KOPT-K1 (cell line): ENCODE data around the gene MZF1.

Experiments
- H3K27ac ChIP-seq: fragments of 200-600 bp; sonication (generic); 2 replicates; pipeline ENCODE4 v1.5.1; 2016; ENCODE audit warnings: antibody characterized with exemption, mild to moderate bottlenecking, low read depth, low read length; ENCODE audit not compliant: poor library complexity, severe bottlenecking
- H3K36me3 ChIP-seq: fragments of 200-600 bp; sonication (generic); 2 replicates; pipeline ENCODE4 v1.5.1; 2017; ENCODE audit warnings: antibody characterized with exemption, mild to moderate bottlenecking, low read length, moderate library complexity; ENCODE audit not compliant: insufficient read depth
- H3K9me3 ChIP-seq: fragments of 200-600 bp; sonication (generic); 2 replicates; pipeline ENCODE4 v1.5.1; 2017; ENCODE audit warnings: antibody characterized with exemption, low read length, mild to moderate bottlenecking; ENCODE audit not compliant: insufficient read depth, poor library complexity, severe bottlenecking

The MZF1 gene

DNA sequence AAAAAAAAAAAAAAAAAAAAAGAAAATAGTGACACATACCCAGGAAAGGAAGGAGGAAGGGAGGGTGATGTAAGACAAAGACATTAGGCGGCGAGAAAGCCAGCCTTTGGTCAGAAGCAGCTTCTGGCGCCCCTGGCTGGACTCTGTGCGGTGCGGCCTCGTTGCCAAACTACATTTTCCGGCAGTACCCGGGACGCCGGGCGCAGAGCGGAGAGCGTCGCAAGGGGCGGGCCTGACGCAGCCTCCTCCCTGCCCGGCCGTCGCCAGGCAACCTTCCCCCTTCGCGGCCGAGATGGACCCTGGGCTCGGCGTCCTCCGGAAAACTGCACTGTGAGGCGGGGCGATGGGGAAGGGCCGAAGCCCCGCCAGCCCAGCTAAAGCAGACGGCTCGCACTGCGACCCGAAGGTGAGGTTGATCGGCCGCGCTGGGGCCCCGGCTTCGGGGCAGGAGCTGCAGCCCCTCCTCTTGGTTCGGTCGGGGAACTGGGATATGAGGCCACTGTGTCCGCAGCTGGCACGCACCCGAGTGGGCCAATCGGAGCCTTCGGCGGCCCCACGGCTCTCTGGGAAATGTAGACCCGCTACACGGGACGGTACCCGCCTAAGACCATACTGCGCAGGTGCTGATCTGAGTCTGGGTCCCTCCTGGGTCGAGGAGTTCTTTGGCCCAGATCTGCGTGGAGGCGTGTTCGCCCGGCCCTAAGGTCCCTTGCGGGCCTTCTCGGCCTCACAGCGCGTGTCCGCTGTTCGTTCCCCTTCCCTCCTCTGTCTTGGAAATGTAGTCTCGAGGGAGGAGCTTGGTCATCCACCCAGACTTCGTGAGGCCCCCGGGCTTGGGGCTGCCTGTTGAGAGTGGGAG is 2.3 kb upstream of the MZF1 start:
- peaks cover 13% of the 10 kb centered on the region for H3K36me3 ChIP-seq
- H3K27ac ChIP-seq, result peak overlapping the region; percentile 73
- no peaks in the 10 kb centered on the region for H3K9me3 ChIP-seq

GRCh38 chr19:58573658-58574164 is 576 bp upstream of the MZF1 start:
- no peaks in the 10 kb centered on the region for H3K9me3 ChIP-seq
- peak overlapping the region; percentile 94 for H3K27ac ChIP-seq
- peaks cover 29% of the 10 kb centered on the region for H3K36me3 ChIP-seq

GRCh38 chr19:58572026-58572817 is 913 bp downstream of the MZF1 start:
- Histone ChIP-seq H3K9me3 (no peaks in the 10 kb centered on the region), H3K36me3 (peaks cover 33% of the 10 kb centered on the region), H3K27ac (peak overlapping the region; percentile 94)

- Histone ChIP-seq H3K36me3 (peaks cover 40% of the 10 kb centered on the region), H3K27ac (no peak overlapping the region), H3K9me3 (no peaks in the 10 kb centered on the region)
These were observed 1.6 kb downstream of the MZF1 start for GRCh38 chr19:58571575-58571947.

DNA sequence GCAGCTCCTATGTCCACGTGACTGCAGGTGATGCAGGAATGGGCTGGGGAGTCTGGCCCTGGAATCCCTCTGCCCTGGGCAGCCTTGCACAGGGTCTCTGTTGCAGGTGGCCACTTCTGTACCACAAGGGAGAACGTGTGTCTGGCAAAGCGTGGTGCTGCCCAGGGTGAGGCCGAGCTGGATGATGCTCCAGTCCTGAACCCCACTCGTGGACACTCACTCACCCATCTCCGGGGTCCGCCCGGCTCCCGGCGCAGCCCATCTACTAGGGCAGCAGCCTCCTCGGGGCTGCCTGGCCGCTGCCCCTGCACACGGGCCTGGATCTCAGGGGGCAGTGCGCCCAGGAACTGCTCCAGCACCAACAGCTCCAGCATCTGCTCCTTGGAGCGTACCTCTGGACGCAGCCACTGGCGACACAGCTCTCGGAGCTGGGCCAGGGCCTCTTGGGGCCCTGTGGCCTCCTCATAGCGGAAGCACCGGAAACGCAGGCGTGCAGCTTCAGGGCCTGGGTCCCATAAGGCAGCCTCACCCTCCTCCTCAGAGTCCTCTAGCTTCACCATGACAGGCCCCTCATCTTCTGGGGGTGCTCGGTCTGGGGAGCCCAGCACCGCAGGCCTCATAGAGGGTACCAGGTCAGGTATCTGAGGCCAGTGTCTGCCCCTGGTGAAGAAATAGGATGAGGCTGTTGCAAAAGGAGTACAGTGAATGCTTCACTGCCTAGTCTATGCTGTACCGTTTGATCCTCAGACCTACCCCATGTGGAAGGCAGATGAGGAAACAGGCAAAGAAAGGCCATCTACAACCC is 2.2 kb downstream of the MZF1 start:
- Histone ChIP-seq H3K9me3 (no peaks in the 10 kb centered on the region), H3K27ac (no peak overlapping the region), H3K36me3 (peaks cover 44% of the 10 kb centered on the region)

DNA sequence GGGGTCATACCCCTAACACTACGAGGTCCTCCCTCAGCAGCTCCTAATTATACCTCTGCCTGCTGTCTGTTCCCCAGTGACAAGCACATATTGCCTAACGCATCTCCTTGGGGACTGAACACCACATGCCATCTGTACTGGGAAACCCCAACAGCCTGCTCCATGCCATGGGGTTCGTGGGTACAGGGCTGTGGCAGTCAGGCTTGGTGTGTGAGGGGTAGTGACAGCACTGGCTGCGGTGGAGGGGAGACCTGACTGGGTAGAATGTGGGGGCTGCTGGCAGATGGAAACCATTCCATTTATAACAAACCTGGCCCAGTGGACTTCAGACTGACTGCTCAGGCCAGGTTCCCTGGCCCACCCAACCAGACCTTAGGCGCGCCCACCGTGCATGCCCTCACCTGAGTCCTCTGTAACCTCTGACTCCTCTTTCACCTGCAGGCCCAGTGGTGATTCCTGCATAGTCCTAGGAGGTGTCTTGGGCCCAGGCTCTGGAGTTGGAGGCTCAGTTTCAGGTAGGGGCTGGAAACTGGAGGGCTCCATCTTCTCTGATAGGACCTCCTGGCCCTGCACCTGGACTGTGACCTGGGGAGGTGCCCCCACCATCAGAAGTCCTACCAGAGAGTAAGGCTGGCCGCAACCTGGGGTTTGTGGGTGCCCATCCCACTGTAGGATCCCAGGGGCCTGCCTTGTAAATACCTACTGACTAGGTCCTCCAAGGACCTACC is 3.0 kb downstream of the MZF1 start:
- H3K27ac ChIP-seq, result no peak overlapping the region
- peaks cover 44% of the 10 kb centered on the region for H3K36me3 ChIP-seq
- no peaks in the 10 kb centered on the region for H3K9me3 ChIP-seq

DNA sequence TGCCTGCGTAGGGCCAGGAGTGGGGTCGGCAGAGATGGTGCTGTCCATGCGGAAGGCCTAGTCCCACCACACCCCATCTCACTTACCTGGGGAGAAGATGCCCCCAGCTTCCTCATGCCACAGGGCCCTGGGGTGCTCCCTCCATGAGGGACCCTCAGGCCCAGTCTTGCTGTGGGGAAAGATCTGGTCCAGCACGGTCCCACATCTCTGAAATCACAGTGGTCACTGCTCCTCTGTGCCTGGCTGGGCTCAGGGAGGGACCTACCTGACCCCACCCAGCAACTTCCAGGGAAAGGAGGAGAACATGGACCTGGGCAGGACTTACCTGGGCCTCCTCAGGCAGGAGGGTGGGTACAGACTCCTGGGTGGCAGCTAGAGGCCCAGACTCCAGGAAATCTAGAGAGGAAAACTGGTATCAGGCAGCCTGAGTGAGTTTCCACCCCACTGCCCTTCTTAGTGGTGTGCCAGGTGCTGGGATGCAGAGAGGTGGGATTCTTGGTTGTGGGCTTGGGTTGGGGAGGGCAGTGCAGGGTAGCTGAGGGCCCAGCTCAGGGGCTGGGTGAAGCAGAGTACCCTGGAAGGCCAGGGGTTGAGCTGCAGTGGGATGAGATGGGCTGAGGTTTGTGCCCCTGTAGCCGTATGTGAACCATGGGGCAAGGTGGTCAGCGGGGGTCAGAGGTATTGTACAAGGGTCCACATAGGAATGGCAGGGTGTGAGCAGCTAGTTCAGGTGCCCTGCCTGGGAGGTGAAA is 3.8 kb downstream of the MZF1 start:
- Histone ChIP-seq H3K9me3 (no peaks in the 10 kb centered on the region), H3K36me3 (peaks cover 44% of the 10 kb centered on the region), H3K27ac (no peak overlapping the region)

- H3K9me3 ChIP-seq, result no peaks in the 10 kb centered on the region
These were observed 4.5 kb downstream of the MZF1 start for GRCh38 chr19:58568453-58569130.

GRCh38 chr19:58566989-58567388 is 6.1 kb downstream of the MZF1 start:
- H3K36me3 ChIP-seq, result peaks cover 54% of the 10 kb centered on the region
- no peaks in the 10 kb centered on the region for H3K9me3 ChIP-seq
- H3K27ac ChIP-seq, result no peak overlapping the region

More at GRCh38 chr19:58568453-58569130, 4.5 kb downstream of the MZF1 start:
- Histone ChIP-seq H3K36me3 (peaks cover 45% of the 10 kb centered on the region), H3K27ac (peak overlapping the region; percentile 4)

DNA sequence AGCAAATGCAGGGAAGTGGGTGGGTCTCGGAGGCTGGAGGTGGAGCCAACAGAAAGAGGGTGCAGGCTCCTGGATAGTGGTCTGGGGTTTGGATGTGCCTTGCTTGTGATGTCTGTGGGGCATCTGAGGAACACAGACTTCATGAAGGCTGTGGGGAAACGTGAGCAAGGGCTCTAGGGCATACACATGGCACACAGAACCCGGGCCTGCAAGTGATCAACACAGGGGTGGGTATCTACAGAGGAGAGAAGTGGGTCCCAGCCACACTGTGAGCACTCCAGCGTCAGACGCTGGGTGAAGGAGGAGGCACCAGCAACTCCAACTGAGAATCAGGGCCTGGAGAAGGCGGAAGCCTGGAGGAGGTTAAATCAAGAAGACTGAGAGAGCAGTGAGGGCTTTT is 9.3 kb downstream of the MZF1 start:
- Histone ChIP-seq H3K36me3 (peaks cover 31% of the 10 kb centered on the region; the same call in 1 of the 2 replicates), H3K9me3 (no peaks in the 10 kb centered on the region), H3K27ac (no peak overlapping the region)

GRCh38 chr19:58563034-58563573 is 10.0 kb downstream of the MZF1 start:
- H3K9me3 ChIP-seq, result no peaks in the 10 kb centered on the region
- peaks cover 27% of the 10 kb centered on the region; the same call in 1 of the 2 replicates for H3K36me3 ChIP-seq
- H3K27ac ChIP-seq, result no peak overlapping the region

DNA sequence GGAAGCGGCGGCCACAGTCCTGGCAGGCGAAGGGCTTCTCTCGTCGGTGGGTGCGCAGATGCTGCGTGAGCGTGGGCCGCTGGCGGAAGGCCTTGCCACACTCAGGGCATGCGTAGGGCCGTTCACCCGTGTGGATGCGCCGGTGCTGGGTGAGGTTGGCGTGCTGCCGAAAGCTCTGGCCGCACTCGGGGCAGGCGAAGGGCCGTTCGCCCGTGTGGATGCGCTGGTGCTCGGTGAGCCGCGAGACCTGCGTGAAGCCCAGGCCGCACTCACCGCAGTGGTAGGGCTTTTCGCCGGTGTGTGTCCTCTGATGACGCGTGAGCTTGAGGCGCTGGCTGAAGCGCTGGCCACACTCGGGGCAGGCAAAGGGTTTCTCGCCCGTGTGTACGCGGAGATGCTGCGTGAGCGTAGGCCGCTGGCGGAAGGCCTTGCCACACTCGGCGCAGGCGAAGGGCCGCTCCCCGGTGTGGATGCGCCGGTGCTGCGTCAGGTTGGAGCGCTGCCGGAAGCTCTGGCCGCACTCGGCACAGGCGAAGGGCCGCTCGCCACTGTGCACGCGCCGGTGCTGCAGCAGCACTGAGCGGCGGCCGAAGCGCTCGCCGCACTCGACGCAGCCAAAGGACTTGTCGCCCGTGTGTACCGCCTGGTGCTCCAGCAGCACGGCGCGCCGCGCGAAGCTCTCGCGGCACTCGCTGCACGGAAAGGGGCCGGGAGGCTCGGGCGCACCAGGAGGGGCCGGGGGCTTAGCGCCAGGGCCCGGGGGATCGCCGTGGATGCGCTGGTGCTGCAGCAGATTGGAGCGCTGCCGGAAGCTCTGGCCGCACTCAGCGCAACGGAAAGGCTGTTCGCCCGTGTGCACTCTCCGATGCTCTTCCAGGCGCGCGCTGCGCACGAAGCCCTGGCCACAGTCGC is 10.8 kb downstream of the MZF1 start:
- H3K27ac ChIP-seq, result no peak overlapping the region
- peaks cover 27% of the 10 kb centered on the region; the same call in 1 of the 2 replicates for H3K36me3 ChIP-seq
- H3K9me3 ChIP-seq, result no peaks in the 10 kb centered on the region
